IMR-90 (cell line): ENCODE results near the gene PPM1H. TPM values are rescaled to one million over a fixed set of nuclear protein-coding genes. Genes with fewer than 3 reads are reported as not detected.

Experiments
- ATAC-seq: fragments of 200-7000 bp; cut with Tn5 transposase; 2 replicates; pipeline ENCODE4 v1.9.1; 2020; ENCODE audit warnings: low read depth, mild to moderate bottlenecking, moderate library complexity
- BruUV-seq: library from RNA; stranded (reverse); fragments of 400-500 nt; replicated peaks from 2 replicates; lab custom pipeline; 2021; lab: Mats Ljungman, UMichigan
- CTCF ChIA-PET: fragments of 300-600 bp; formaldehyde crosslinking; extraction: SDS; loops from one replicate; lab custom pipeline; 2021; ENCODE audit warnings: antibody characterized with exemption; lab: Yijun Ruan, JAX
- POLR2A ChIA-PET: fragments of 300-600 bp; sonication (Branson Sonifier 250); formaldehyde crosslinking; loops from one replicate; lab custom pipeline; 2022; ENCODE audit warnings: antibody characterized with exemption; ENCODE audit not compliant: unreplicated experiment; lab: Charles Lee
- DNase-seq: peaks from one replicate; pipeline ENCODE4 v3.0.0; 2013
- H2AFZ ChIP-seq: replicated peaks from 2 replicates; pipeline ENCODE3; 2013; ENCODE audit warnings: low read length, mild to moderate bottlenecking; ENCODE audit not compliant: poor library complexity
- H2AK5ac ChIP-seq: 2 replicates; pipeline ENCODE4 v1.6.1; 2013; ENCODE audit warnings: low read depth, low read length, inconsistent platforms
- H2AK9ac ChIP-seq: replicated peaks from 2 replicates; pipeline ENCODE3; 2013; ENCODE audit warnings: mild to moderate bottlenecking, low read depth, low read length, moderate library complexity; ENCODE audit not compliant: poor library complexity
- H2BK120ac ChIP-seq: 2 replicates; pipeline ENCODE4 v1.6.1; 2013; ENCODE audit warnings: low read depth, low read length, inconsistent platforms
- H2BK15ac ChIP-seq: 3 replicates; pipeline ENCODE4 v1.6.1; 2013; ENCODE audit warnings: low read depth, low read length, inconsistent platforms
- H2BK20ac ChIP-seq: 2 replicates; pipeline ENCODE4 v1.6.1; 2013; ENCODE audit warnings: low read depth, mild to moderate bottlenecking, inconsistent platforms, low read length, moderate library complexity
- H2BK5ac ChIP-seq: 2 replicates; pipeline ENCODE4 v1.6.1; 2013; ENCODE audit warnings: mild to moderate bottlenecking, low read depth, low read length, inconsistent platforms; ENCODE audit not compliant: poor library complexity, severe bottlenecking
- H3K14ac ChIP-seq: replicated peaks from 2 replicates; pipeline ENCODE4 v1.6.1; 2013; ENCODE audit warnings: low read depth, low read length, inconsistent platforms
- H3K18ac ChIP-seq: 2 replicates; pipeline ENCODE4 v1.6.1; 2013; ENCODE audit warnings: low read depth, low read length, control low read depth
- H3K23ac ChIP-seq: 2 replicates; pipeline ENCODE4 v1.6.1; 2013; ENCODE audit warnings: low read depth, low read length, inconsistent platforms
- H3K27ac ChIP-seq: 2 replicates; pipeline ENCODE4 v1.5.1; 2013; ENCODE audit warnings: mild to moderate bottlenecking, control low read depth, low read length; ENCODE audit not compliant: insufficient read depth
- H3K27me3 ChIP-seq: 2 replicates; pipeline ENCODE4 v1.6.1; 2013; ENCODE audit warnings: low read length; ENCODE audit not compliant: control insufficient read depth, insufficient read depth
- H3K36me3 ChIP-seq: 2 replicates; pipeline ENCODE4 v1.6.1; 2013; ENCODE audit warnings: low read length, mixed read lengths; ENCODE audit not compliant: control insufficient read depth, insufficient read depth
- H3K4ac ChIP-seq: 2 replicates; pipeline ENCODE4 v1.6.1; 2013; ENCODE audit warnings: low read depth, low read length, inconsistent platforms
- H3K4me1 ChIP-seq: 2 replicates; pipeline ENCODE4 v1.6.1; 2013; ENCODE audit warnings: low read length, mixed read lengths; ENCODE audit not compliant: control insufficient read depth, insufficient read depth
- H3K4me2 ChIP-seq: 2 replicates; pipeline ENCODE4 v1.6.1; 2013; ENCODE audit warnings: low read depth, mild to moderate bottlenecking, control low read depth, low read length, moderate library complexity
- H3K4me3 ChIP-seq: 2 replicates; pipeline ENCODE4 v1.5.1; 2013; ENCODE audit warnings: low read depth, mild to moderate bottlenecking, control low read depth, low read length, moderate library complexity; ENCODE audit not compliant: insufficient read depth
- H3K56ac ChIP-seq: 2 replicates; pipeline ENCODE4 v1.6.1; 2013; ENCODE audit warnings: low read length, inconsistent platforms; ENCODE audit not compliant: insufficient read depth; ENCODE audit errors: extremely low read depth
- H3K79me1 ChIP-seq, 2 experiments: 2 replicates each; pipeline ENCODE4 v1.6.1; 2013; ENCODE audit warnings: low read length in 2 of 2, inconsistent platforms in 1 of 2, low read depth in 1 of 2
- H3K9ac ChIP-seq: 2 replicates; pipeline ENCODE4 v1.6.1; 2013; ENCODE audit warnings: low read depth, low read length, control low read depth
- H3K9me1 ChIP-seq: 2 replicates; pipeline ENCODE4 v1.6.1; 2013; ENCODE audit warnings: low read length, inconsistent platforms; ENCODE audit not compliant: insufficient read depth
- H3K9me3 ChIP-seq: 2 replicates; pipeline ENCODE4 v1.6.1; 2013; ENCODE audit warnings: low read length; ENCODE audit not compliant: control insufficient read depth, insufficient read depth
- H4K20me1 ChIP-seq: 2 replicates; pipeline ENCODE4 v1.6.1; 2013; ENCODE audit warnings: low read length, inconsistent platforms; ENCODE audit not compliant: insufficient read depth
- H4K5ac ChIP-seq: 2 replicates; pipeline ENCODE4 v1.6.1; 2013; ENCODE audit warnings: mild to moderate bottlenecking, low read depth, low read length, control low read depth
- H4K8ac ChIP-seq, 2 experiments: 2 replicates each; pipeline ENCODE4 v1.6.1; 2013; ENCODE audit warnings: low read depth in 2 of 2, low read length in 2 of 2, control low read depth in 1 of 2, inconsistent platforms in 1 of 2
- H4K91ac ChIP-seq: 2 replicates; pipeline ENCODE4 v1.6.1; 2013; ENCODE audit warnings: low read depth, low read length, inconsistent platforms; ENCODE audit not compliant: insufficient read depth
- CEBPB ChIP-seq: IDR thresholded peaks from 2 replicates; pipeline ENCODE4 v1.6.1; 2012; ENCODE audit warnings: low read depth, low read length, improper control_type of control experiment
- CTCF ChIP-seq: conservative IDR thresholded peaks from 2 replicates; pipeline ENCODE4 v1.5.1; 2012; ENCODE audit warnings: mild to moderate bottlenecking, low read depth, low read length, improper control_type of control experiment
- MAZ ChIP-seq: IDR thresholded peaks from 2 replicates; pipeline ENCODE4 v1.6.1; 2012; ENCODE audit warnings: low read depth, mild to moderate bottlenecking, low read length, improper control_type of control experiment, moderate library complexity, borderline replicate concordance
- MXI1 ChIP-seq: IDR thresholded peaks from 2 replicates; pipeline ENCODE4 v1.6.1; 2012; ENCODE audit warnings: low read depth, mild to moderate bottlenecking, low read length, moderate library complexity, borderline replicate concordance
- RCOR1 ChIP-seq: IDR thresholded peaks from 2 replicates; pipeline ENCODE4 v1.6.1; 2012; ENCODE audit warnings: mild to moderate bottlenecking, low read length, improper control_type of control experiment; ENCODE audit not compliant: insufficient replicate concordance
- RFX5 ChIP-seq: IDR thresholded peaks from 2 replicates; pipeline ENCODE4 v1.8.0; 2012; ENCODE audit warnings: low read depth, mild to moderate bottlenecking, low read length, moderate library complexity
- USF2 ChIP-seq: fragments of 150-350 bp; IDR thresholded peaks from 2 replicates; pipeline ENCODE4 v1.6.1; 2017; ENCODE audit warnings: mild to moderate bottlenecking, antibody characterized with exemption, low read length, low read depth
- WGBS, 2 experiments: methylation state at CpG; one replicate each; pipeline versions ENCODE4 v1.1.5 to v1.1.7; 2013; ENCODE audit warnings: missing lambda C conversion rate in 2 of 2; ENCODE audit not compliant: insufficient read length in 1 of 2; ENCODE audit errors: extremely low coverage in 2 of 2; 5-methylcytosine and 5-hydroxymethylcytosine counted together
- dilution Hi-C: fragments of 300-500 bp; cut with HindIII; formaldehyde crosslinking; loops from one replicate; pipeline ENCODE4 v1.14.3; 2018; ENCODE audit warnings: low sequenced_read_pairs; ENCODE audit not compliant: unreplicated experiment
- in situ Hi-C: fragments of 300-500 bp; cut with MboI; formaldehyde crosslinking; loops from 3 replicates; pipeline ENCODE4 v1.14.3; 2019; ENCODE audit warnings: low sequenced_read_pairs, inconsistent platforms, mixed read lengths
- intact Hi-C: fragments of 100-400 bp; cut with micrococcal nuclease; formaldehyde crosslinking; loops from 2 replicates; pipeline ENCODE4 v1.10.0; 2022
- polyA plus RNA-seq, 3 experiments: library from polyadenylated mRNA; depleted of rRNA; stranded (reverse); fragments of >200 nt; gene quantifications; 2 replicates each; pipeline ENCODE4 v1.2.3, GENCODE V29; 2012; ENCODE audit warnings: low replicate concordance in 1 of 3
- total RNA-seq: library from RNA; depleted of rRNA; stranded (reverse); fragments of >200 nt; gene quantifications from 2 replicates; pipeline ENCODE4 v1.2.3, GENCODE V29; 2012

Gene PPM1H
- total and polyA plus RNA-seq, 2 of the 4 experiments (the other 2 are of a cell fraction) = 0.14 to 0.18 TPM

GRCh38 chr12:62744551-62744950 lies 190.4 kb downstream of the PPM1H start:
- no TSS peak for BruUV-seq
- H3K27ac ChIP-seq = no peak overlapping the region
- no peaks in the 10 kb centered on the region for H3K9me3 ChIP-seq
- H3K36me3 ChIP-seq = no peaks in the 10 kb centered on the region
- H4K5ac ChIP-seq = no peak overlapping the region
- in situ Hi-C loops (no loop called here), dilution Hi-C loops (no loop called here), intact Hi-C loops (no loop called here)
- no peak overlapping the region for H2BK5ac ChIP-seq
- H3K14ac ChIP-seq = no peak overlapping the region
- H3K9me1 ChIP-seq = 0 out of 2 replicates have a peak, but pooled peaks cover 3% of the 10 kb centered on the region
- H3K18ac ChIP-seq = no peak overlapping the region; the same call in 1 of the 2 replicates
- no peak overlapping the region for H2BK20ac ChIP-seq
- no peak overlapping the region for H3K56ac ChIP-seq
- H3K4ac ChIP-seq = no peak overlapping the region
- no peak overlapping the region for H3K4me2 ChIP-seq
- DNase-seq (peak; percentile 34), ATAC-seq (no peak; the same call in 1 of the 2 replicates)
- TF ChIP-seq RCOR1 (no peak), RFX5 (no peak), MAZ (no peak), CTCF (no peak), USF2 (no peak), MXI1 (no peak), CEBPB (no peak)
- no peaks in the 10 kb centered on the region for H4K20me1 ChIP-seq
- H3K4me1 ChIP-seq = no peaks in the 10 kb centered on the region
- peak overlapping the region; percentile 68 for H2AFZ ChIP-seq
- no peak overlapping the region for H4K91ac ChIP-seq
- no peak overlapping the region for H3K4me3 ChIP-seq
- no peak overlapping the region for H2AK9ac ChIP-seq
- H4K8ac ChIP-seq = no peak overlapping the region
- no peak overlapping the region for H3K9ac ChIP-seq
- peaks cover 2% of the 10 kb centered on the region for H3K27me3 ChIP-seq
- no peak overlapping the region for H2BK15ac ChIP-seq
- WGBS, 2 experiments = 77% methylated on average over 3 of the region's 5 CpGs; no CpG with 5 or more reads in 1 of the 2 experiments
- H3K23ac ChIP-seq = no peak overlapping the region
- no peaks in the 10 kb centered on the region for H3K79me1 ChIP-seq
- CTCF ChIA-PET = no interaction called here
- H2BK120ac ChIP-seq = no peak overlapping the region
- H2AK5ac ChIP-seq = no peak overlapping the region
- POLR2A ChIA-PET = no interaction called here
